Neural crest cell (in vitro differentiated cells): ENCODE results near the gene WDFY3. TPM values are rescaled to one million over a fixed set of nuclear protein-coding genes. Genes with fewer than 3 reads are reported as not detected.
"Not testable (repeated sequence)": the region's sequence is repeated elsewhere in the genome, so short reads cannot be mapped to it uniquely, and the experiment has no call there.

Experiments
- DNase-seq: peaks from one replicate; pipeline ENCODE4 v3.0.0; 2021; ENCODE audit warnings: low read depth, mixed read lengths, low spot score
- H3K27ac Mint-ChIP-seq: one replicate; pipeline ENCODE4 v1.8.0; 2021; ENCODE audit warnings: mild to moderate bottlenecking, mixed read lengths; ENCODE audit not compliant: unreplicated experiment
- H3K27me3 Mint-ChIP-seq: 2 replicates; pipeline ENCODE4 v1.8.0; 2021; ENCODE audit warnings: low read depth, mild to moderate bottlenecking, mixed read lengths
- H3K36me3 Mint-ChIP-seq: 2 replicates; pipeline ENCODE4 v1.8.0; 2021; ENCODE audit warnings: low read depth, mild to moderate bottlenecking, mixed read lengths
- H3K4me1 Mint-ChIP-seq: 2 replicates; pipeline ENCODE4 v1.8.0; 2021; ENCODE audit warnings: mixed read lengths
- H3K4me3 Mint-ChIP-seq: one replicate; pipeline ENCODE4 v1.8.0; 2021; ENCODE audit warnings: mild to moderate bottlenecking, mixed read lengths
- H3K9me3 Mint-ChIP-seq: 2 replicates; pipeline ENCODE4 v1.8.0; 2021; ENCODE audit warnings: mixed read lengths
- total RNA-seq: library from RNA; stranded (reverse); gene quantifications from 2 replicates; pipeline ENCODE4 v1.2.1, GENCODE V29; 2021
- TF ChIP-seq, protein P1 (sequence below): fragments of 200-600 bp; sonication (generic); conservative IDR thresholded peaks from 2 replicates; pipeline ENCODE4 v1.5.0; 2021; ENCODE audit warnings: antibody characterized with exemption, mild to moderate bottlenecking

WDFY3 gene
- total RNA-seq, 1 donor from 2014 or later: 53.5 TPM

DNA sequence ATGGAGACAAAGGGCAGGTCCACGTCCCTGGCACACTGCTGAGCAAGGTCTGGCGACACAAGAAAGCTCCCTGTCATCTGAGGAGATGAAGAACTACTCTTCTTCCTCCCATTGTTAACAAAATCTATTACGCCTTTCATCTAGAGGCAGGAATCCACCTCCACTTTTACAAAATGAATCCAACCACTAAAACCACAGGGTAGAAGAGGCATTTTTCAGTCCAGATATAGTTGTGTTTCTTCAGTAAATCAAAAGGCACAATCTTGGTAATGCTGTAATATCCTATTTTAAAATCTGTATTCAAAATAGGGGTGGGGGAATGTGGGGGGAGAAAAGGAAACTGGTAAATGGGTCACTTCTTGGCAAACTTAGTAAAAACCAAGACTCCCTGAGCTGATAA, 282.1 kb downstream of the WDFY3 start:
- H3K27ac Mint-ChIP-seq: no peak overlapping the region
- H3K27me3 Mint-ChIP-seq: no peaks in the 10 kb centered on the region
- H3K4me3 Mint-ChIP-seq: no peak overlapping the region
- DNase-seq: no peak
- H3K9me3 Mint-ChIP-seq: no peaks in the 10 kb centered on the region
- TF ChIP-seq, protein P1, sequence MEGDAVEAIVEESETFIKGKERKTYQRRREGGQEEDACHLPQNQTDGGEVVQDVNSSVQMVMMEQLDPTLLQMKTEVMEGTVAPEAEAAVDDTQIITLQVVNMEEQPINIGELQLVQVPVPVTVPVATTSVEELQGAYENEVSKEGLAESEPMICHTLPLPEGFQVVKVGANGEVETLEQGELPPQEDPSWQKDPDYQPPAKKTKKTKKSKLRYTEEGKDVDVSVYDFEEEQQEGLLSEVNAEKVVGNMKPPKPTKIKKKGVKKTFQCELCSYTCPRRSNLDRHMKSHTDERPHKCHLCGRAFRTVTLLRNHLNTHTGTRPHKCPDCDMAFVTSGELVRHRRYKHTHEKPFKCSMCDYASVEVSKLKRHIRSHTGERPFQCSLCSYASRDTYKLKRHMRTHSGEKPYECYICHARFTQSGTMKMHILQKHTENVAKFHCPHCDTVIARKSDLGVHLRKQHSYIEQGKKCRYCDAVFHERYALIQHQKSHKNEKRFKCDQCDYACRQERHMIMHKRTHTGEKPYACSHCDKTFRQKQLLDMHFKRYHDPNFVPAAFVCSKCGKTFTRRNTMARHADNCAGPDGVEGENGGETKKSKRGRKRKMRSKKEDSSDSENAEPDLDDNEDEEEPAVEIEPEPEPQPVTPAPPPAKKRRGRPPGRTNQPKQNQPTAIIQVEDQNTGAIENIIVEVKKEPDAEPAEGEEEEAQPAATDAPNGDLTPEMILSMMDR: no peak
- H3K4me1 Mint-ChIP-seq: peaks cover 24% of the 10 kb centered on the region
- peaks cover 25% of the 10 kb centered on the region for H3K36me3 Mint-ChIP-seq

DNA sequence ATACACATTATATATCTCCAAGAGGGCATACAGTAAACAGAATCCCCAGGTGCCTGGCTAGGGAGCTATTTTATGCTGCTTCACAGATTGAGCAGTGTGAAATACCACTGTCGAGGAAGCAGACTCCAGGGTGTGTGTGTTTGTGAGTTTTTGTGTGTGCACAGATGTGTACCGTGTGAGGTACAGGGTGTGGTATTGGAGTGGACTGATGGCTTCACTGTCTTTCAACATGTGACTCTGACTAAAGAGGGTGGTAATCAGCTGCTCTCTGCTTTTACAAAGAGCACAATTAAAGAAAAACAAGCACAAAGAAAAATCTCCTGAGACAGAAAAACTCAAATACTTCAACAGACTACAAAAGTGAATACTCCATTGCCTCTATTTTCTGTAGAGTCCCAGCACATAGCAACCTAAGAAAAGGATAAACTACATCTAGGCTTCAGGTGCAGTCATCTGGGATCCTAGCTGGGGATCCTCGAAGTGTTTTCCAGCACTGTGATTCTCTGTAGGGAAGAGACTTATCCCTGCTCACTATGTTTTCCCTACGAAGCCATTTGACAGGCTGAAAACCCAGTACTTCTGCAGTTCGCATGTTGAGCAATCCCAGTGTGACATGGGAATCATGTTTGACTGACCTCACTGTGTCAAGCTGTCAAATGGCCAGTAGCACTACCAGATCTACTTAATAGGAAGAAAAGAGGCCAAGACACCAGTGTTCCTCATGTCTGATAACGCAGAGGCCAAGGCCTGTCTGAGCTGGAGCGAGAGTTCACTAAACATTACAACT, 283.2 kb downstream of the WDFY3 start:
- H3K9me3 Mint-ChIP-seq: no peaks in the 10 kb centered on the region
- H3K4me3 Mint-ChIP-seq: no peak overlapping the region
- no peaks in the 10 kb centered on the region for H3K27me3 Mint-ChIP-seq

DNA sequence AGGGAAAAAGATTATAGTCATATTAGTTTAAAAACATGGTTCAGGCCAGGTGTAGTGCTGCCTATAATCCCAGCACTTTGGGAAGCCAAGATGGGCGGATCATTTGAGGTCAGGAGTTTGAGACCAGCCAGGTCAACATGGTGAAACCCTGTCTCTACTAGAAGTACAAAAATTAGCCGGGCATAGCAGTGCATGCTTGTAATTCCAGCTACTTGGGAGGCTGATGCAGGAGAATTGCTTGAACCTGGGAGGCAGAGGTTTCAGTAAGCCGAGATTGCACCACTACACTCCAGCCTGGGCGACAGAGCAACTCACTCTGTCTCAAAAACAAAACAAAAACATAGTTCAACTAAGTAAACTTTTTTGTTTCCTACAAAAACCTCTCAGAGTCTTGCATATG, 283.8 kb downstream of the WDFY3 start:
- not testable (repeated sequence) for H3K27ac Mint-ChIP-seq, DNase-seq, H3K27me3 Mint-ChIP-seq, H3K4me3 Mint-ChIP-seq, H3K9me3 Mint-ChIP-seq
- Mint-ChIP-seq H3K4me1 (peaks cover 24% of the 10 kb centered on the region), H3K36me3 (peaks cover 16% of the 10 kb centered on the region)

More for the DNA sequence above, 283.2 kb downstream of the WDFY3 start:
- no peak for DNase-seq
- Mint-ChIP-seq H3K4me1 (peaks cover 24% of the 10 kb centered on the region), H3K36me3 (peaks cover 19% of the 10 kb centered on the region), H3K27ac (peak overlapping the region; percentile 71)
- TF ChIP-seq, protein P1: no peak

DNA sequence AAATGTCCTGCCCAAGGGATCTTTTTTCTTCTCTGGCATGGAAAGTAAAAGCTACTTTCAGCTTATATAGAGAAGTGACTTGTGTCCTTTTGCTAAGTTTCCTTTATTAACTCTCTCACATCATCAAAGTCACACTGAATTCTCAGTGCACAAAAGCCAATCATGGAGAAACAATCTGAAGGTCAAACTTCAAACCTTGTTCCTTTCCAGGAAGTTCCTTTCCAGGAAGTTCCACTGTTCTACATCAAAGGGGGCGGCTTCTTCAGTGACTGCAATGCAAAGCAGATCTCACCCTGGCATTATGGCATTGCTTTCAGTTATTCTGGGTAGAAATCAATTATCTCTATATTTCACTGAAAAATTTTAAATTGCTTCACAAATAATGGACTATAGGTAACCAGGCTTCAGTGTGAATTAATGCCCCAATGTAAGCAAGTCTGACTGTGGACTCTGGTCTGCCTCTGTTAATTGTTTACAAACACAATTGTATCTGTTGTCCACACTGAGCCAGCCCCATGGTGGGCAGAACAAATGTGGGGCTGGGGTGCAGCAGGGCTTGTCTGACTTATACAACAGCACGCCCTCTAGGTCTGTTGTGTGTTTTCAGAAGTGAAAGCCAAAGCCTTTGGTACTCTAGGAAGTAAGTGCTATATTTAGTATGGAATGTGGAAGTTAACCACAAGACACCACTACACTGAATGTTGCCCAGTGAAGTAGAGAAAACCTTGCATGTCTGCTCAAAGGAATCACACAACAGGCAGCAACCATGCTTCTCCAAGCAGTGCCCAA, 284.8 kb downstream of the WDFY3 start:
- Mint-ChIP-seq H3K36me3 (peaks cover 19% of the 10 kb centered on the region), H3K27me3 (no peaks in the 10 kb centered on the region), H3K27ac (no peak overlapping the region), H3K4me3 (no peak overlapping the region), H3K4me1 (peaks cover 24% of the 10 kb centered on the region), H3K9me3 (no peaks in the 10 kb centered on the region)
- TF ChIP-seq, protein P1: no peak
- DNase-seq: no peak

DNA sequence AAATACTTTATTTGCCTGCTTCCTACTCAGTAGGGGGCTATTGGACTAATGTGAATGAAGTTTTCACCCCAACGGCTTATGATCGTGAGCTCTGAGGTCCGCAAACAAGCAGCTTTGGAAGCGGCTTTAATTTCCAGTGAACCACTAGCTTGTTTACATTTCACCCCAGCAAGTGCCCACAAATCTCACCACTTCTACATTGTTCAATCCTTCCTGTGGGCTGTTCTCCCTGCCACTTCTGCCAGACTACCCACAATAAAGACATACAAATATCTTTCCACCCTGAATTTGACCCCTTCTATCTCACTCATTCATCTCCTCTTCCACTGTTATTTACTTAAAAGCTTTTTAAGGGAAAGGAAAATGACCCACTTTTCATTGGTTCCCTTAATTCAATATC, 285.5 kb downstream of the WDFY3 start:
- Mint-ChIP-seq H3K9me3 (no peaks in the 10 kb centered on the region), H3K27ac (no peak overlapping the region), H3K4me3 (no peak overlapping the region), H3K36me3 (peaks cover 18% of the 10 kb centered on the region), H3K4me1 (peaks cover 24% of the 10 kb centered on the region), H3K27me3 (no peaks in the 10 kb centered on the region)
- TF ChIP-seq, protein P1: no peak
- DNase-seq: no peak
